GM12801 (cell line): Measurements from ENCODE around the gene LUC7L.

Experiments
- CTCF ChIP-seq: IDR thresholded peaks from one replicate; pipeline ENCODE4 v1.5.1; 2011; ENCODE audit warnings: control low read depth; ENCODE audit not compliant: insufficient read length; ENCODE audit errors: extremely low read depth

Gene LUC7L

GRCh38 chr16:259814-260253 is 30.6 kb upstream of the LUC7L start:
- TF ChIP-seq CTCF, result no peak

- no peak for TF ChIP-seq CTCF
Measured at GRCh38 chr16:259226-259625, 30.0 kb upstream of the LUC7L start.

- TF ChIP-seq CTCF, result no peak
Measured at GRCh38 chr16:255183-255582, 25.9 kb upstream of the LUC7L start.

- no peak for TF ChIP-seq CTCF
Measured at GRCh38 chr16:254461-254860, 25.2 kb upstream of the LUC7L start.

- no peak for TF ChIP-seq CTCF
Measured at GRCh38 chr16:253833-254232, 24.6 kb upstream of the LUC7L start.

- TF ChIP-seq CTCF, result no peak
Measured at GRCh38 chr16:252366-253337, 23.4 kb upstream of the LUC7L start.

- no peak for TF ChIP-seq CTCF
Measured at GRCh38 chr16:249431-249830, 20.2 kb upstream of the LUC7L start.
